OCI-LY3 (cell line): ENCODE measurements around the gene PKIG.

ENCODE experiments used
- CTCF ChIP-seq: fragments of 200-600, 300-600 bp; sonication (generic); IDR thresholded peaks from 2 replicates; pipeline ENCODE4 v1.5.1; 2014; ENCODE audit warnings: antibody characterized with exemption, low read length, low read depth
- EZH2phosphoT487 ChIP-seq: fragments of 200-600 bp; shearing (Covaris generic); IDR thresholded peaks from 2 replicates; pipeline ENCODE4 v1.6.1; 2018; ENCODE audit warnings: antibody characterized with exemption, mixed run types, low read depth

DNA sequence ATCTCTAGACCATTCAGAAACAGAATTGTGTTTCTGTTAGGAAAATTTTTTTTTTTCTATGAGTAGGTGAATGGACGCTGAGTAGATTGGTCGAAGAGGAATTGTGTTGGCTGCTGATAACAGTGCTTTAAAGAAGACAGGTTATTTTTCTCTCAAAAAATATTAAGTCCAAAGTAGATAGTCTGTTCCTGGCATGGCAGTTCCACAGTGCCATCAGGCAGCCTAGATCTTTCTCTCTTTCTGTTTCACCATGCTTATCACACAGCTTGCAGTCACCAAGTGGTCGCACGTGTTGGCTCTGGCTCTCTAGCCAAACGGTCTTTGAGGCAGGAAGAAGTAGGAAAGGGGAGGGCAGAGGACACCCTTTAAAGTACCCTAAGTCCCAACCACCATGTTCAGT, 38.1 kb upstream of the PKIG start:
- TF ChIP-seq CTCF (no peak), EZH2phosphoT487 (no peak)
